Measurements from ENCODE around the gene TTBK1. TPM values are rescaled to one million over a fixed set of nuclear protein-coding genes. Genes with fewer than 3 reads are reported as not detected.
A peak's percentile ranks its signal among the peaks of the same experiment; 100 is the strongest.

TTBK1 gene
- total RNA-seq, 6 experiments from 2014 or later = 0.83 to 1.6 (median 0.87) TPM

GRCh38 chr6:43257367-43258145 lies 14.3 kb downstream of the TTBK1 start:
- H3K27me3 ChIP-seq = no peaks in the 10 kb centered on the region
- no peak for ATAC-seq
- no peaks in the 10 kb centered on the region for H3K9me3 ChIP-seq
- H3K27ac ChIP-seq = no peak overlapping the region
- H3K36me3 ChIP-seq = no peaks in the 10 kb centered on the region
- H3K4me1 ChIP-seq = no peaks in the 10 kb centered on the region
- intact Hi-C loops (cut with DNase I) = no loop called here
- H3K4me3 ChIP-seq = no peak overlapping the region
- peak in 1 of 3 donors; percentile 14 for DNase-seq
- TF ChIP-seq POLR2A (IDR thresholded peaks at IDR 0.05) = no peak
- no peak for TF ChIP-seq CTCF (IDR thresholded peaks at IDR 0.05)
- 77% methylated on average over 9 of the region's 12 CpGs for WGBS (ENCODE audit: insufficient coverage, low coverage, low lambda C conversion rate, missing lambda C conversion rate)

DNA sequence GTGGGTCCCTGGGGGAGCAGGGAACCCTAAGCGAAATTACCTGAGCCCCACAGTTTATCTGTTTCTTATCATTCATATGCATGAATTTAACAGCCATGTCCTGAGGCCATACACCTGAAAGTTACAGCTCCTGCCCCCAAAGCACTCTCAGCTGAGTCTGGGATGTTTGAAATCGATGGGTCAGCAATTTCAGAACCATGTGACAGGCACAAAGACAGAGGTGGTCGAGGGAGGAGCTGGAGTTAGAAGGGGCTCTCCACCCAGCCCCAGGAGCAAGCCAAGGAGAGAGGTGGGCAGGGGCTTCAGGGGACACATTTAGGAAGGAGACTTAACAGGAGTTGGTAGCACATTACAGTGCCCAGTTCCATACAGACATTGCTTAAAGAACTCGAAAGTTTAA lies 14.9 kb downstream of the TTBK1 start:
- 44% methylated on average over 3 of the region's 4 CpGs for WGBS (ENCODE audit: insufficient coverage, low coverage, low lambda C conversion rate, missing lambda C conversion rate)
- DNase-seq (peak in 1 of 3 donors; percentile 21), ATAC-seq (no peak)
- Histone ChIP-seq H3K4me3 (no peak overlapping the region), H3K4me1 (no peaks in the 10 kb centered on the region), H3K27ac (no peak overlapping the region), H3K9me3 (no peaks in the 10 kb centered on the region), H3K36me3 (no peaks in the 10 kb centered on the region), H3K27me3 (no peaks in the 10 kb centered on the region)
- intact Hi-C loops (cut with DNase I) = no loop called here
- TF ChIP-seq CTCF (IDR thresholded peaks at IDR 0.05) = no peak
- no peak for TF ChIP-seq POLR2A (IDR thresholded peaks at IDR 0.05)

DNA sequence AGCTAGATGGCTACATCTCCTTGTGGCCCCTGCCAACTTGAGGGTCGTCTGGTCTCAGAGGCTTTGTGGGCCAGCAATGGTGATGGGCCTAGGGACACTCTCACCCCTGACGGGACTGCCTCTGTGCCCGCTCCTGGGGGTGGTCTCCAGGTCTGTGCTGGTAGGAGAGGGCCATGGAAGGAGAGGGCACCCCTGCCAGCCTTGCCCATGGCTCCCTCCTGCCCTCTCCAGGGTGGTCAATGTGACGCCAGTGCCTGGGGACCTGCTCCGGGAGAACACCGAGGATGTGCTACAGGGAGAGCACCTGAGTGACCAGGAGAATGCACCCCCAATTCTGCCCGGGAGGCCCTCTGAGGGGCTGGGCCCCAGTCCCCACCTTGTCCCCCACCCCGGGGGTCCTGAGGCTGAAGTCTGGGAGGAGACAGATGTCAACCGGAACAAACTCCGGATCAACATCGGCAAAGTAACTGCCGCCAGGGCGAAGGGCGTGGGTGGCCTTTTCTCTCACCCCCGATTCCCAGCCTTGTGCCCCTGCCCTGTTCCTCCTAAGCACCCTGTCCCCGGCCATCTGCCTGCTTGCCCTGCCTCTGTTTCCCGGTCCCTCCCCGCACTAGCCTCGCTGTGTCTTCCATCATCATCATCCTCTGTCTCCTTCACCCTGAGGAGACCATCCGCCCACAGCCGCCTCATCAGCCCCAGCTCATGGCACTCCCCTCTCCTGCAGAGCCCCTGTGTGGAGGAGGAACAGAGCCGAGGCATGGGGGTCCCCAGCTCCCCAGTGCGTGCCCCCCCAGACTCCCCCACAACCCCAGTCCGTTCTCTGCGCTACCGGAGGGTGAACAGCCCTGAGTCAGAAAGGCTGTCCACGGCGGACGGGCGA lies 15.8 kb downstream of the TTBK1 start:
- intact Hi-C loops (cut with DNase I) = no loop called here
- no peaks in the 10 kb centered on the region for H3K9me3 ChIP-seq
- no peaks in the 10 kb centered on the region for H3K4me1 ChIP-seq
- no peaks in the 10 kb centered on the region for H3K36me3 ChIP-seq
- H3K27me3 ChIP-seq = no peaks in the 10 kb centered on the region
- WGBS (ENCODE audit: insufficient coverage, low coverage, low lambda C conversion rate, missing lambda C conversion rate) = 82% methylated on average over 16 of the region's 30 CpGs
- H3K4me3 ChIP-seq = no peak overlapping the region
- ATAC-seq = no peak
- TF ChIP-seq POLR2A (IDR thresholded peaks at IDR 0.05) (no peak), CTCF (IDR thresholded peaks at IDR 0.05) (no peak)
- no peak overlapping the region for H3K27ac ChIP-seq
- peak in 1 of 3 donors; percentile 35 for DNase-seq

DNA sequence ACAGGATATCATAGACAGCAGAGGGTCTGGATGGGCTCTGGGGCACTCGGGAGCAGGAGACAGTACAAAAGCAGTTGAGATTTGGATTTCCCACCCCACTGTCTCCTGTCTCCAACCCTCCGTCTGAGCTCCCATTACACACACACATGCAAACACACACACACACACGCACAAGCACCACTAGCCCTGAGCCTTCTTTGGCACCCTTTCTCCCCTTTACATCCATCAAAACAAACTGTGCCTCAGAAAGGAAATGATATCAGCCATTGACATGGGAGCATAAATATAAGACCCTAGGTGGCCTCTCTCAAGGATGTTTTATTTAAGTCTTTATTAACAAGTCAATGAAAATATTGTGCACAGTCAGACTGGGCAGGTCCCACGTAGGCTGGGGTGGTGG lies 17.5 kb downstream of the TTBK1 start:
- no peak overlapping the region for H3K27ac ChIP-seq
- no peaks in the 10 kb centered on the region for H3K27me3 ChIP-seq
- TF ChIP-seq CTCF (IDR thresholded peaks at IDR 0.05) (no peak), POLR2A (IDR thresholded peaks at IDR 0.05) (no peak)
- H3K4me3 ChIP-seq = no peak overlapping the region
- intact Hi-C loops (cut with DNase I) = loop anchor here in 1 of 2 donors (10.0 kb wide), 1 partner anchor 94 kb away; no protein-coding TSS in a partner anchor
- H3K4me1 ChIP-seq = peaks cover 0 to 12% (median 5%) of the 10 kb centered on the region in 4 donors
- WGBS (ENCODE audit: insufficient coverage, low coverage, low lambda C conversion rate, missing lambda C conversion rate) = 47% methylated on average over 3 of the region's 4 CpGs
- no peaks in the 10 kb centered on the region for H3K9me3 ChIP-seq
- H3K36me3 ChIP-seq = no peaks in the 10 kb centered on the region
- ATAC-seq = no peak
- DNase-seq = no peak
